Lower leg skin (tissue), 4 donors: Measurements from ENCODE around the gene ZC3H18. TPM values are rescaled to one million over a fixed set of nuclear protein-coding genes. Genes with fewer than 3 reads are reported as not detected.

Experiments
- DNase-seq, 2 donors: peaks; one replicate each; pipeline ENCODE4 v3.0.0-alpha.2; 2019; ENCODE audit warnings: low spot score in 2 of 2
- H3K4me3 ChIP-seq: fragments of 200-600 bp; sonication (generic); 2 replicates; pipeline ENCODE4 v1.5.1; 2017; ENCODE audit warnings: mild to moderate bottlenecking, low read depth; ENCODE audit not compliant: poor library complexity, severe bottlenecking
- POLR2A ChIP-seq, 2 donors: fragments of 450-650 bp; IDR thresholded peaks; one replicate each; pipeline ENCODE4 v1.6.1; 2016 to 2017; ENCODE audit warnings: antibody characterized with exemption in 2 of 2, mild to moderate bottlenecking in 1 of 2, moderate library complexity in 1 of 2
- WGBS, 2 donors: methylation state at CpG; one replicate each; pipeline ENCODE4 v1.1.5; 2018; 5-methylcytosine and 5-hydroxymethylcytosine counted together
- intact Hi-C: fragments of 100-400 bp; cut with DNase I; formaldehyde crosslinking; loops from one replicate; pipeline ENCODE4 v1.15.0; 2023; ENCODE audit warnings: low total_unique reads
- total RNA-seq, 4 donors: library from RNA; depleted of rRNA; stranded (reverse); fragments of >200 nt; gene quantifications; one replicate each; pipeline ENCODE4 v1.1.0, GENCODE V29; 2016
- TF ChIP-seq, protein P1 (sequence below), 3 donors: fragments of 450-650 bp; IDR thresholded peaks; one replicate each; pipeline ENCODE4 v1.5.1; 2016; ENCODE audit warnings: antibody characterized with exemption in 3 of 3, mild to moderate bottlenecking in 3 of 3, moderate library complexity in 2 of 3

ZC3H18 gene
- total RNA-seq, 4 donors from 2014 or later: 16.5 to 32.3 (median 18.5) TPM

- H3K4me3 ChIP-seq: no peak overlapping the region
Measured at GRCh38 chr16:88649195-88649923, 79.2 kb downstream of the ZC3H18 start.

DNA sequence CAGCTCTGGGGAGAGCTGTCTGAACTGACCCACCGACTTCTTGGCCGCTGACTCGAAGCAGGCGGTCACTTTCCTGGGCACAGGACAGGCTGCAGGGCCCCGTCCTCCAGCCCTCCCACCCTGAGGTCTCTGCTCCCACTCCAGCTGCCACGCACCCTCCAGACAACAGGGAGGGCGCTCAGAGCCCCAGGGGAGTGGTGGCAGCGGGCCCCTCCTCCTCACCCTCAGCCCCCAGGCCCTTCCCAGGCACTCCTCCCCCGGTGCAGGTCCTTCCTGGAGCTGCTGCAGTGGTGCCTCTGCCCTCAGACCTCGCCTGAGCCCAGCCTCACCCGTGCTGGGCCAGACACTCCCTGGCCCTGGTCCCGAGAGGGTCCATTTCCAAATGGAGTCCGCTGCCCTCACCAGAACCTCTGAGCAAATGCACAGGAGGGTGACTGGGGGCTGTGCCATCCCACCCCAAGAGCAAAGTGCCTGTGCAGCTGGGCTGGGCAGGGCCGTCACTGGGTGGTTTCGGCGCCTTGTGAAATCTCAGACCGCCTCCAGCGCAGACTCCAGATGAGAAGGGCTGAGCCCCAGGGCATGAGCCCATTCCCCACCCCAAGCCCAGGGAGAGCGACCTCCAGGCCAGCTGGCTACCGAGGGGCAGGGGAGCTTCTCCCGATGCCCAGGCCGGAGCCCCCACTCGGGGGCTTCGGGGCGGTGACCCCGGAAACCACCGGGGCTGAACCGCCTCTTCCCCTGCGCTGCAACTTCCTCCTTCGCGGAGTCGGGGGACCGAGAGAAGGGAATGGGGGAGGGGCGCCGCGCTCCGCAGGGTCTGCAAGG is 79.9 kb downstream of the ZC3H18 start:
- intact Hi-C loops: no loop called here
- TF ChIP-seq, protein P1, sequence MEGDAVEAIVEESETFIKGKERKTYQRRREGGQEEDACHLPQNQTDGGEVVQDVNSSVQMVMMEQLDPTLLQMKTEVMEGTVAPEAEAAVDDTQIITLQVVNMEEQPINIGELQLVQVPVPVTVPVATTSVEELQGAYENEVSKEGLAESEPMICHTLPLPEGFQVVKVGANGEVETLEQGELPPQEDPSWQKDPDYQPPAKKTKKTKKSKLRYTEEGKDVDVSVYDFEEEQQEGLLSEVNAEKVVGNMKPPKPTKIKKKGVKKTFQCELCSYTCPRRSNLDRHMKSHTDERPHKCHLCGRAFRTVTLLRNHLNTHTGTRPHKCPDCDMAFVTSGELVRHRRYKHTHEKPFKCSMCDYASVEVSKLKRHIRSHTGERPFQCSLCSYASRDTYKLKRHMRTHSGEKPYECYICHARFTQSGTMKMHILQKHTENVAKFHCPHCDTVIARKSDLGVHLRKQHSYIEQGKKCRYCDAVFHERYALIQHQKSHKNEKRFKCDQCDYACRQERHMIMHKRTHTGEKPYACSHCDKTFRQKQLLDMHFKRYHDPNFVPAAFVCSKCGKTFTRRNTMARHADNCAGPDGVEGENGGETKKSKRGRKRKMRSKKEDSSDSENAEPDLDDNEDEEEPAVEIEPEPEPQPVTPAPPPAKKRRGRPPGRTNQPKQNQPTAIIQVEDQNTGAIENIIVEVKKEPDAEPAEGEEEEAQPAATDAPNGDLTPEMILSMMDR (IDR thresholded peaks at IDR 0.05): no peak
- TF ChIP-seq POLR2A (IDR thresholded peaks at IDR 0.05): no peak
- peak overlapping the region; percentile 55 for H3K4me3 ChIP-seq
- WGBS, 2 donors: 33 to 49% methylated on average over 7 to 25 of the region's 37 CpGs
- DNase-seq: no peak

More at GRCh38 chr16:88649195-88649923, 79.2 kb downstream of the ZC3H18 start:
- TF ChIP-seq, protein P1 (IDR thresholded peaks at IDR 0.05): no peak
- TF ChIP-seq POLR2A (IDR thresholded peaks at IDR 0.05): no peak
- 84 to 87% methylated on average over 16 to 20 of the region's 20 CpGs for WGBS, 2 donors
- intact Hi-C loops: no loop called here
- DNase-seq: no peak

- WGBS, 2 donors: 0 to 10% methylated on average over 4 to 10 of the region's 41 CpGs
- H3K4me3 ChIP-seq: peak within 1 kb of the TSS; percentile 55
- intact Hi-C loops: no loop called here
- TF ChIP-seq POLR2A (IDR thresholded peaks at IDR 0.05): no peak
- TF ChIP-seq, protein P1 (IDR thresholded peaks at IDR 0.05): no peak
- peak; percentile 60 to 94 for DNase-seq
Measured at GRCh38 chr16:88650749-88651275, 80.6 kb downstream of the ZC3H18 start, which contains the start of gene CYBA. Gene CYBA, minus strand, starts transcription at chr16:88651053. Its CDS starts 40 bp downstream, at chr16:88651013.

- intact Hi-C loops: no loop called here
- DNase-seq: peak; percentile 40 to 94
- WGBS, 2 donors: 51 to 83% methylated on average over 18 to 24 of the region's 24 CpGs
- peak overlapping the region; percentile 55 for H3K4me3 ChIP-seq
- TF ChIP-seq, protein P1 (IDR thresholded peaks at IDR 0.05): peak in 1 of 3 donors; percentile 21
- TF ChIP-seq POLR2A (IDR thresholded peaks at IDR 0.05): no peak
Measured at GRCh38 chr16:88651276-88651988, 81.2 kb downstream of the ZC3H18 start.

GRCh38 chr16:88651989-88652761 is 82.0 kb downstream of the ZC3H18 start:
- TF ChIP-seq, protein P1 (IDR thresholded peaks at IDR 0.05): no peak
- TF ChIP-seq POLR2A (IDR thresholded peaks at IDR 0.05): no peak
- H3K4me3 ChIP-seq: no peak overlapping the region
- DNase-seq: no peak
- 87 to 95% methylated on average over 10 to 29 of the region's 29 CpGs for WGBS, 2 donors
- intact Hi-C loops: no loop called here
